GM12875 (cell line): ENCODE measurements around the gene FBXO44.

Experiments
- H3K4me3 ChIP-seq: one replicate; pipeline ENCODE4 v1.5.1; 2011; ENCODE audit warnings: low read depth, low read length, control low read depth
- CTCF ChIP-seq: IDR thresholded peaks from 2 replicates; pipeline ENCODE4 v1.5.1; 2011; ENCODE audit warnings: low read depth, mild to moderate bottlenecking, control low read depth, inconsistent platforms, low read length, moderate library complexity, borderline replicate concordance; ENCODE audit not compliant: insufficient read depth

Gene FBXO44

GRCh38 chr1:11703357-11704193, 48.9 kb downstream of the FBXO44 start:
- no peak overlapping the region for H3K4me3 ChIP-seq
- no peak for TF ChIP-seq CTCF

- H3K4me3 ChIP-seq, result no peak overlapping the region
- TF ChIP-seq CTCF, result no peak
Measured at GRCh38 chr1:11704194-11704529, 49.5 kb downstream of the FBXO44 start.

GRCh38 chr1:11704691-11705475, 50.2 kb downstream of the FBXO44 start:
- H3K4me3 ChIP-seq, result no peak overlapping the region
- no peak for TF ChIP-seq CTCF

- no peak for TF ChIP-seq CTCF
- no peak overlapping the region for H3K4me3 ChIP-seq
Measured at GRCh38 chr1:11705596-11705995, 50.9 kb downstream of the FBXO44 start.

- no peak for TF ChIP-seq CTCF
- H3K4me3 ChIP-seq, result no peak overlapping the region
Measured at GRCh38 chr1:11706292-11706691, 51.6 kb downstream of the FBXO44 start.

GRCh38 chr1:11707621-11708276, 53.1 kb downstream of the FBXO44 start:
- TF ChIP-seq CTCF, result no peak
- H3K4me3 ChIP-seq, result no peak overlapping the region
